Large intestine (tissue), 3 donors: ENCODE results near the gene TTC21A. TPM values are rescaled to one million over a fixed set of nuclear protein-coding genes. Genes with fewer than 3 reads are reported as not detected.

Experiments used
- DNase-seq, 2 donors: peaks; one replicate each; pipeline versions ENCODE4 v3.0.0 to v3.0.0-alpha.2; 2013
- H3K27ac ChIP-seq: one replicate; pipeline ENCODE4 v1.5.1; 2013; ENCODE audit warnings: low read length
- H3K27me3 ChIP-seq: 2 replicates; pipeline ENCODE4 v1.6.1; 2013; ENCODE audit warnings: low read length; ENCODE audit not compliant: control insufficient read depth, insufficient read depth
- H3K36me3 ChIP-seq: 2 replicates; pipeline ENCODE4 v1.6.1; 2013; ENCODE audit warnings: low read length; ENCODE audit not compliant: control insufficient read depth, insufficient read depth
- H3K4me1 ChIP-seq: one replicate; pipeline ENCODE4 v1.6.1; 2013; ENCODE audit warnings: low read length; ENCODE audit not compliant: control insufficient read depth, insufficient read depth
- H3K4me3 ChIP-seq: one replicate; pipeline ENCODE4 v1.5.1; 2013; ENCODE audit warnings: low read length
- H3K9me3 ChIP-seq: one replicate; pipeline ENCODE4 v1.6.1; 2013; ENCODE audit warnings: mild to moderate bottlenecking, low read depth, low read length, moderate library complexity; ENCODE audit not compliant: control insufficient read depth
- WGBS: methylation state at CpG from one replicate; pipeline ENCODE4 v1.1.5; 2013; ENCODE audit warnings: low lambda C conversion rate; ENCODE audit not compliant: insufficient coverage; 5-methylcytosine and 5-hydroxymethylcytosine counted together
- polyA plus RNA-seq: library from polyadenylated mRNA; unstranded; fragments of 120-200 nt; gene quantifications from one replicate; pipeline ENCODE4 v1.2.1, GENCODE V29; 2013

The TTC21A gene
- polyA plus RNA-seq, 1 donor, result 5.8 TPM

GRCh38 chr3:39144095-39144747 lies 36.7 kb downstream of the TTC21A start:
- WGBS, result no CpG with 5 or more reads among the region's 20 CpGs
- H3K4me1 ChIP-seq, result peaks cover 55% of the 10 kb centered on the region
- H3K27me3 ChIP-seq, result no peaks in the 10 kb centered on the region
- H3K9me3 ChIP-seq, result no peaks in the 10 kb centered on the region
- peaks cover 56% of the 10 kb centered on the region for H3K36me3 ChIP-seq
- DNase-seq, result no peak
- no peak overlapping the region for H3K4me3 ChIP-seq
- H3K27ac ChIP-seq, result no peak overlapping the region

DNA sequence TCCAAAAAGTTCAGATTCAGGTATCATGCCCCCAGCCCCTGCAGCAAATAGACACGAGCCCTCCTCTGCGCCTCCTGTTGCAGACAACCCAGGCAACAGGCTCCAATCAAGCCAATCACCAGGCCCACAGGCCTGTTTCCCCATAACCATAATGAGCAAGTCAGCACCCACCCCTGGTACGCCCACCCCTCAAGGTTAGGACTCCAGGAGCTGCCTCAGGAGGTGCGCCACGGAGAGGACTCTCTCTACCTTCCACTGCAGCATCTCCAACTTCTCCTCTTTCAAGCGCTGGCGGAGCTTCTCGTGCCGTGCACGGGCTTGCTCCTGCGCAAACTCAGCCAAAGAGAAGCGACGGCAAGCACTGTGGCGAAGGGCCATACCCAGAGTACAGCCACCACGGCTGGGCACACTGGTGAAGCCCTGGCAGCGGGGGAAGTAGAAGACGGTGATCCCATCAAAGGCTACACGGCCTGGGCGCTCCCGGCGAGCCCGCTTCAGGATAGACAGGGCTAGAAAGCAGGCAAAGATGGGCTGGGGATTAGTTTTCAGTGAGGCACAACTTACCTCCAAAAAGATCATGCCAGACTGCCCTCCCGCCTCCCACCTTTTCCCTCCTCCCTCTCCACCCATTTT lies 37.4 kb downstream of the TTC21A start:
- H3K27ac ChIP-seq, result no peak overlapping the region
- WGBS, result no CpG with 5 or more reads among the region's 23 CpGs
- H3K36me3 ChIP-seq, result peaks cover 56% of the 10 kb centered on the region
- no peak for DNase-seq
- no peaks in the 10 kb centered on the region for H3K27me3 ChIP-seq
- peaks cover 61% of the 10 kb centered on the region for H3K4me1 ChIP-seq
- H3K9me3 ChIP-seq, result no peaks in the 10 kb centered on the region
- H3K4me3 ChIP-seq, result no peak overlapping the region

DNA sequence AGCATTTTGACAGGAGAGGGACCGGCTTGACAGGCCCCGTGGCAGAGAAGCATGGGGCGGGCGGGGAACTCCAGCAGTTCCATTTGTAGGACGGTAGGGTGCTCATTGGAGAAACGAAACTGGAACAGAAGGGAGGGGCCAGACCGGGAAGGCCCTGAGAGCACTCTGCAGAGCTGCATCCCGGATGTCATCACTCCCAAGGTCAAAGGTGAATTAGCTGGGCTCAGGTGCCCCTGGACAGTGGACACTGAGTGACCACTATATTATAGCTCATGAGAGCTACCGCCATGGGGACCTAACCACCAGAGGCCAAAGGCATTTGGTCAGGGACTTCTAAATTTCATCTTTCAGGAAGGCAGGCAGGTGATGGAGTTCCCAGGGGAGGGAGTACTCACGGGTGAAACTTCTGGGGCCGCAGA lies 38.6 kb downstream of the TTC21A start:
- WGBS, result no CpG with 5 or more reads among the region's 11 CpGs
- Histone ChIP-seq H3K27me3 (no peaks in the 10 kb centered on the region), H3K9me3 (no peaks in the 10 kb centered on the region), H3K36me3 (peaks cover 51% of the 10 kb centered on the region), H3K4me1 (peaks cover 67% of the 10 kb centered on the region), H3K4me3 (no peak overlapping the region), H3K27ac (peak overlapping the region; percentile 75)
- DNase-seq, result peak in 1 of 2 donors; percentile 50

DNA sequence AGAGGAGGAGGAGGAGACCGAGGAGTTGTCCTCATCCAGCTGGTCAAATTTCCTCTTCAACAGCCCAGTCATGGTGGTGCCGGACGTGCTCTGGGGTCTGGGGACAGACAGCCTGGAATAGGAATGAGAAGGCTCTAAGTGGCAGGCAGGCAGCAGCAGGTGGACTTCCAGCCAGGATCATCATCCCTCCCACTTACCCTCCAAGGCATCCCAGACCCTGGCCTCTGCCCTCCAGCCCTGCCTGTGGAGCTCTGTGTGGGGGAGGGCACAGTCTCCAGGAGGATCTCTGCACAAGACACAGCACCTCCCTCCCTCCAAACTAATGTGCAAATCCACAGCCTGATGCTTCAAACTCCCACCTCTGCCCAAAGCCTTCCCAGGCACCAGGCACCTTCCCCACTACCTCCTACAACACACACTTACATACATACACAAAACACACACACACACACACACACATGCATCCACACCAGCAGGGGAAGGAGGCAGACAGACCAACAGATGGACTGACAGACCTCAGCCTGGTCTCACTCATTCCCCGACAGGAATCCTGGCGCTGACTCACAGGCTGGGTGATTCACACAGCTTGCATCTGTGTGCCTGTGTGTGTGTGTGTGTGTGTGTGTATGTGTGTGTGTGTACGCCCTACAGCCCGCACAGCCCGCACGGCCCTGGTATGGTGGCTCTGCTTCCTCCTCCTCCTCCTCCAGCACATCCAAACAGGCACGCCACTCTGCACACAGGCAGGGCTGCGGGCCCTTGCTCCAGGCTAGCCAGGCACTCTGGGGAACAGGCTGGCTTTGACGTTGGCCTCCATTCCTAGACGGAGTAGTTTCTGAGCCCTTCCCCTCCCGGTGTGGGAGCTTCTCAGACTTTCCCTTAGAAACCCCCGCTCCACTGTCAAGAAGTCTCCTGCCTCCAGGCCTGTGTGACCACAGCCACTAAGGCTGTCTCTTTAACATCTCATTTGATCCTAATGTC lies 39.4 kb downstream of the TTC21A start:
- peak; percentile 70 to 75 for DNase-seq
- no peak overlapping the region for H3K4me3 ChIP-seq
- H3K27me3 ChIP-seq, result no peaks in the 10 kb centered on the region
- WGBS, result no CpG with 5 or more reads among the region's 15 CpGs
- H3K27ac ChIP-seq, result peak overlapping the region; percentile 75
- H3K9me3 ChIP-seq, result no peaks in the 10 kb centered on the region
- H3K36me3 ChIP-seq, result peaks cover 44% of the 10 kb centered on the region
- H3K4me1 ChIP-seq, result peaks cover 67% of the 10 kb centered on the region

DNA sequence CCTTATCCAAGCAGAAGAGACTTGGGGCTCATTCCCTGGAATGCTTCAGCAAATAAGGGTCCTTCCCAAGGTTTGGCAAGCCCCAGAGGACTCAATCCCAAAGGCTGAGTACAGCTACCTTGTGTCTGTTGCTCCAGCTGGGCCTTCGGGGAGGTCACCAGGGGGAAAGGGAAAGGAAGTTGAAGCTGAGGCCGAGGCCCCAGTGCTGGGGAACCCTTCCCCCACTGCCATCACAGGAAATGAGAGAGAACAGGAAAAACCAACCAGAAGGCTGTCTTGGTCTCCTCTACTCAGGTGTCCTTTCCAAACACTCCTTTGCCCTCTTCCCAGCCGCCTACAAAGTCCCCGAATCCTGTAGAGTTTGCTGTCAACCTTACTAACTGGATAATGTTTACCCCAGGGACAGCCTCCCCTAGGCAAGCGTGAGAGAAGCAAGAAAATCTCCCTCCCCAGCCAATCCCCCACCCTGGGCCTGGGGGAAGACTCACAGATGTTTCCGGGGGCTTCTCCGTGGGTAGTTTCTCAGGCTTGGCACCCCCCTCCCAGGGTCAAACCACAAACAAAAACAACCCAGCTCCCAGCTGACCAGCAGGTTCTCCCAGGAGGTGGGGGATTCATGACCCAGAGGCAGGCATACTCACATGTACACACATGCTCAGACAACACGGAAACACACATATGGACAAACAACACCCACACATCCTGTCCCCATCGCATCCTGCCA lies 40.4 kb downstream of the TTC21A start:
- 0% methylated on average over 1 of the region's 9 CpGs for WGBS
- peaks cover 35% of the 10 kb centered on the region for H3K36me3 ChIP-seq
- H3K27me3 ChIP-seq, result no peaks in the 10 kb centered on the region
- H3K4me1 ChIP-seq, result peaks cover 62% of the 10 kb centered on the region
- H3K9me3 ChIP-seq, result no peaks in the 10 kb centered on the region
- H3K27ac ChIP-seq, result peak overlapping the region; percentile 75
- H3K4me3 ChIP-seq, result no peak overlapping the region
- DNase-seq, result peak in 1 of 2 donors; percentile 75

GRCh38 chr3:39148435-39149058 lies 41.1 kb downstream of the TTC21A start:
- H3K4me3 ChIP-seq, result no peak overlapping the region
- H3K27ac ChIP-seq, result peak overlapping the region; percentile 75
- H3K9me3 ChIP-seq, result no peaks in the 10 kb centered on the region
- H3K36me3 ChIP-seq, result peaks cover 28% of the 10 kb centered on the region
- 40% methylated on average over 1 of the region's 9 CpGs for WGBS
- DNase-seq, result no peak
- peaks cover 62% of the 10 kb centered on the region for H3K4me1 ChIP-seq
- H3K27me3 ChIP-seq, result no peaks in the 10 kb centered on the region

DNA sequence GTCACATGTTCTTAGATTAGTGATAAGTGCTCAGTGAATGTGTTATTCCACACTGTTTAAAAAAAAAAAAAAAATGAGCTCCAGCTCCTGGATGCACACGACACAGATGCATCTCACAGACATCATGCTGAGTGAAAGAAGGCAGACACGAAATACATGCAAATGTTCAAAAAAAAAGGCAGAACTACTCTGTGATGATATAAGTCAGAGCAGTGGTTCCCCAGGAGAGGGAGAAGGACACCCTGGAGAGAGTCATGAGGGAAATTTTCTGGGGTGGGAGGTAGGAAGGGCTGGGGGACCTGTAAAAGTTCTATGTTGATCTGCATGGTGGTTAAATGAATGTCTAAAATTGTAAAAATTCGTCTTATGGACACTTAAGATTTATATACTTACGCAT lies 41.6 kb downstream of the TTC21A start:
- Histone ChIP-seq H3K27me3 (no peaks in the 10 kb centered on the region), H3K4me1 (peaks cover 66% of the 10 kb centered on the region), H3K9me3 (no peaks in the 10 kb centered on the region), H3K36me3 (peaks cover 23% of the 10 kb centered on the region), H3K4me3 (no peak overlapping the region), H3K27ac (peak overlapping the region; percentile 75)
- 100% methylated on average over 2 of the region's 4 CpGs for WGBS
- no peak for DNase-seq

GRCh38 chr3:39149498-39150147 lies 42.1 kb downstream of the TTC21A start:
- Histone ChIP-seq H3K4me3 (no peak overlapping the region), H3K9me3 (no peaks in the 10 kb centered on the region), H3K27ac (no peak overlapping the region), H3K27me3 (no peaks in the 10 kb centered on the region), H3K36me3 (peaks cover 17% of the 10 kb centered on the region), H3K4me1 (peaks cover 71% of the 10 kb centered on the region)
- no CpG with 5 or more reads among the region's 3 CpGs for WGBS
- no peak for DNase-seq

- Histone ChIP-seq H3K4me1 (peaks cover 78% of the 10 kb centered on the region), H3K9me3 (no peaks in the 10 kb centered on the region), H3K27ac (peak overlapping the region; percentile 94), H3K27me3 (no peaks in the 10 kb centered on the region), H3K36me3 (peaks cover 11% of the 10 kb centered on the region), H3K4me3 (no peak overlapping the region)
- WGBS, result no CpG with 5 or more reads among the region's 5 CpGs
- no peak for DNase-seq
These were observed 42.8 kb downstream of the TTC21A start for GRCh38 chr3:39150148-39150802.
